Measurements from ENCODE around the gene CCR7. TPM values are rescaled to one million over a fixed set of nuclear protein-coding genes. Genes with fewer than 3 reads are reported as not detected.

CCR7 gene
- total RNA-seq, 1 experiment from 2014 or later: not detected

DNA sequence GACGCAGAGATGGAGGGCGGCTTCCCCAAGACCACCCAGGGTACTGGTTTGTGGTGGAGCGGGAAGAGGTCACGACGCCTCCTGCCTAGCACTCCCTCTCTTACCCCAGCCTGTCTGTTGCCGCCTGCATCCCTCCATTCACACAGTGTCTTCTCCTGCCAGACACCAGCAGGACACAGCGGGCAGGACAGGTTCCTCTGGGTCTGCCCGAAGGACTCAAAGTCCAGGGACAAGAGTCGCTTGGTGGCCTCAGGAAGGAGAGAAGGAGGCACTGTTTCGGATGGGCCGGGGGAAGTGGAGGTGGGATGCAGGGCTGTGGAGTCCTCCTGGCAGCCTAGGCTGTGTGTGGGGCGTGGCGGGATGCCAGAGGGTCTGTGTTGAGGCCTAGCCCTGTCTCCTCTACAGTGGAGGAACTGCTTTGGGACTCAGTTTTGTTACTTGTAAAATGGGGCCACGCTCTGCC lies 44.2 kb downstream of the CCR7 start:
- DNase-seq: no peak
- Mint-ChIP-seq H3K4me1 (ENCODE audit: low read depth, unreplicated experiment) (peaks cover 15% of the 10 kb centered on the region), H3K36me3 (ENCODE audit: insufficient read depth, unreplicated experiment) (peaks cover 6% of the 10 kb centered on the region), H3K9me3 (ENCODE audit: unreplicated experiment) (peaks cover 30% of the 10 kb centered on the region), H3K4me3 (ENCODE audit: unreplicated experiment) (no peak overlapping the region), H3K27me3 (ENCODE audit: insufficient read depth, unreplicated experiment) (no peaks in the 10 kb centered on the region), H3K27ac (ENCODE audit: unreplicated experiment) (peak overlapping the region; percentile 17)
- no peaks in the 10 kb centered on the region; the same call in 1 of the 2 replicates for H3K27me3 ChIP-seq (replicated peaks; ENCODE audit: control insufficient read depth, insufficient read depth, low read length)
- TF ChIP-seq, protein P1, sequence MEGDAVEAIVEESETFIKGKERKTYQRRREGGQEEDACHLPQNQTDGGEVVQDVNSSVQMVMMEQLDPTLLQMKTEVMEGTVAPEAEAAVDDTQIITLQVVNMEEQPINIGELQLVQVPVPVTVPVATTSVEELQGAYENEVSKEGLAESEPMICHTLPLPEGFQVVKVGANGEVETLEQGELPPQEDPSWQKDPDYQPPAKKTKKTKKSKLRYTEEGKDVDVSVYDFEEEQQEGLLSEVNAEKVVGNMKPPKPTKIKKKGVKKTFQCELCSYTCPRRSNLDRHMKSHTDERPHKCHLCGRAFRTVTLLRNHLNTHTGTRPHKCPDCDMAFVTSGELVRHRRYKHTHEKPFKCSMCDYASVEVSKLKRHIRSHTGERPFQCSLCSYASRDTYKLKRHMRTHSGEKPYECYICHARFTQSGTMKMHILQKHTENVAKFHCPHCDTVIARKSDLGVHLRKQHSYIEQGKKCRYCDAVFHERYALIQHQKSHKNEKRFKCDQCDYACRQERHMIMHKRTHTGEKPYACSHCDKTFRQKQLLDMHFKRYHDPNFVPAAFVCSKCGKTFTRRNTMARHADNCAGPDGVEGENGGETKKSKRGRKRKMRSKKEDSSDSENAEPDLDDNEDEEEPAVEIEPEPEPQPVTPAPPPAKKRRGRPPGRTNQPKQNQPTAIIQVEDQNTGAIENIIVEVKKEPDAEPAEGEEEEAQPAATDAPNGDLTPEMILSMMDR (IDR thresholded peaks at IDR 0.05; ENCODE audit: insufficient read depth in 1 of 2, low read depth in 1 of 2, low read length in 1 of 2, severe bottlenecking in 1 of 2, unreplicated experiment in 1 of 2): no peak
- no TSS peak for BruUV-seq (replicated peaks)
- H3K9me3 ChIP-seq: peaks cover 11% of the 10 kb centered on the region
- CTCF ChIA-PET: no interaction called here
- intact Hi-C loops (cut with micrococcal nuclease; ENCODE audit: unreplicated experiment): no loop called here
- no peak overlapping the region for H3K4me3 ChIP-seq (ENCODE audit: low read depth, low read length)
- H3K36me3 ChIP-seq (ENCODE audit: control insufficient read depth, insufficient read depth, low read length): no peaks in the 10 kb centered on the region
- H3K4me1 ChIP-seq: peaks cover 36% of the 10 kb centered on the region
- POLR2A ChIA-PET: no interaction called here

DNA sequence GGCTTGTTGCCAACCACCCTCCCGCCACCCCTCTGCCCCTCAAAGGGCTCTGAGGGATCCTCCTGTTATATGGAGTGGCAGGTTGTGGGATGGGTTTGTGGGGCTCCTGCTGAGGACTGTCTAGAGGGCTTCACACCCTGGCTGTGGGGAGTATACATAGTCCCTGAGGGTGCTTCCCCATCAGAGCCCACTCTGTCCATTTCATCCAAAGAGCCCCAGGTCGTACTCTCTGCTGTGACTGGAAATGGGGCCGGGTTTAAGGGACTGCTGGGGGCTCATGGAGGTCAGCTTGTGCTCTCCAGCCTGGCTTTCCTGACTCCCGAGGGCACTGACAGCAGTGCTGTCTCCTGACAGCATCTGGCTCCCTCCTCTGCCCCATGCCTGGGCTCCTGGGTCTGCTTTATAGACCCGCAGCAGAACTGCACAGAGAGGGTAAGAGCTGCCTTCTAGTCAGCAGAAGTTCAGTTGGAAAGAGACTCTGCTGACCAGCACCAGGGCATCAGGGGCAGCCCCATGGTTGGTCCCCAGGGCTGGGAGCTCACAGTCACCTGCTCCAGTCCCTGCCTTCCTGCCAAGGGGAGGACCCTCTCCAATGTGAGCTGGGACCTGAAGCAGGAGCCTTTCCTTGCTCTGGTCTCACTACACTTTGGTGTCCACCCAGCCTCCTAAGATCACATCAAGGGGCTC lies 46.0 kb downstream of the CCR7 start:
- H3K36me3 Mint-ChIP-seq (ENCODE audit: insufficient read depth, unreplicated experiment): peaks cover 4% of the 10 kb centered on the region
- H3K4me1 ChIP-seq: peaks cover 37% of the 10 kb centered on the region
- no peak overlapping the region for H3K4me3 Mint-ChIP-seq (ENCODE audit: unreplicated experiment)
- H3K9me3 ChIP-seq: no peaks in the 10 kb centered on the region
- H3K36me3 ChIP-seq (ENCODE audit: control insufficient read depth, insufficient read depth, low read length): no peaks in the 10 kb centered on the region
- no peak overlapping the region for H3K4me3 ChIP-seq (ENCODE audit: low read depth, low read length)
- intact Hi-C loops (cut with micrococcal nuclease; ENCODE audit: unreplicated experiment): no loop called here
- POLR2A ChIA-PET: no interaction called here
- no peak for DNase-seq
- TF ChIP-seq, protein P1 (IDR thresholded peaks at IDR 0.05; ENCODE audit: insufficient read depth in 1 of 2, low read depth in 1 of 2, low read length in 1 of 2, severe bottlenecking in 1 of 2, unreplicated experiment in 1 of 2): no peak
- no TSS peak for BruUV-seq (replicated peaks)
- H3K4me1 Mint-ChIP-seq (ENCODE audit: low read depth, unreplicated experiment): peaks cover 15% of the 10 kb centered on the region
- H3K27me3 ChIP-seq (replicated peaks; ENCODE audit: control insufficient read depth, insufficient read depth, low read length): no peaks in the 10 kb centered on the region; the same call in 1 of the 2 replicates
- CTCF ChIA-PET: interaction anchor here (0.6 to 1.2 kb wide), 2 partner anchors 14 to 126 kb away, joined by 3 to 4 read pairs; no protein-coding TSS in a partner anchor
- H3K27ac Mint-ChIP-seq (ENCODE audit: unreplicated experiment): no peak overlapping the region
- H3K9me3 Mint-ChIP-seq (ENCODE audit: unreplicated experiment): peaks cover 13% of the 10 kb centered on the region
- H3K27me3 Mint-ChIP-seq (ENCODE audit: insufficient read depth, unreplicated experiment): no peaks in the 10 kb centered on the region

DNA sequence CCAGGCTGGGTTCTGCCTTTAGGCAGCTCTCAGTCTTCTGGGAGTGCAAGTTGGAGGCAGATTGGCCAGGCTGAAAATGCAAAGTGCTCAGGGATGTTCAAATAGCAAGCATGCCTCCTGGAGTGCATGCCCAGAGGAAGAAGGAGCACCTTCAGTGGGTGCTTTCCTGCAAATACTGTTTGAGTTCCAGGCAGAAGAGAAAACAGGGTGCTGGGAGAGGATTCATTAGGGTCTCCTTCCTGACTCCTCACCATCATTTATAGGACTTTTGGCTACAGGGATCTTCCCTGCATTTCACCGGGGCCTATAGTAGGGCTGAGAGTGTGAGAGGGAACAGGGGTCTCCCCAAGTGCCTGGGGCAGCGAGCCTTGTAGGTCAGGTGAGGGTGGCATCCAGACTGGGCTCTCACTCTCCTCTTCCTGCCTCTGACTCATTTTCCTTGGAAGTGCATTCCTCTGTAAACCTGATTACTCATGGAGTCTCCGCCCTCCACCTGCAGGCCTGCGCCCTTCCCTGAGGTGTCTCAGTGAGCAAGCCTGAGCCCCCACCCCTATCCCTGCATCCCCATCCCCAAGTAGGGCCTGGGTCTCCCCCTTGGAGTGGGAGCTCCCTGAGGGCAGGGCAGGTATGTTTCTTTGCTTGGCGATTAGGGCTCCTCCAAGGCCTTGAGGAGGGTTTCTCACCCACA lies 46.7 kb downstream of the CCR7 start:
- DNase-seq: peak; percentile 26 to 59
- Mint-ChIP-seq H3K4me1 (ENCODE audit: low read depth, unreplicated experiment) (peaks cover 15% of the 10 kb centered on the region), H3K27ac (ENCODE audit: unreplicated experiment) (no peak overlapping the region), H3K36me3 (ENCODE audit: insufficient read depth, unreplicated experiment) (no peaks in the 10 kb centered on the region), H3K9me3 (ENCODE audit: unreplicated experiment) (peaks cover 6% of the 10 kb centered on the region), H3K27me3 (ENCODE audit: insufficient read depth, unreplicated experiment) (no peaks in the 10 kb centered on the region), H3K4me3 (ENCODE audit: unreplicated experiment) (no peak overlapping the region)
- no TSS peak for BruUV-seq (replicated peaks)
- intact Hi-C loops (cut with micrococcal nuclease; ENCODE audit: unreplicated experiment): no loop called here
- CTCF ChIA-PET: no interaction called here
- Histone ChIP-seq H3K36me3 (ENCODE audit: control insufficient read depth, insufficient read depth, low read length) (no peaks in the 10 kb centered on the region), H3K4me1 (peaks cover 37% of the 10 kb centered on the region), H3K4me3 (ENCODE audit: low read depth, low read length) (no peak overlapping the region), H3K27me3 (replicated peaks; ENCODE audit: control insufficient read depth, insufficient read depth, low read length) (no peaks in the 10 kb centered on the region; the same call in 1 of the 2 replicates), H3K9me3 (no peaks in the 10 kb centered on the region)
- POLR2A ChIA-PET: no interaction called here
- TF ChIP-seq, protein P1 (IDR thresholded peaks at IDR 0.05; ENCODE audit: insufficient read depth in 1 of 2, low read depth in 1 of 2, low read length in 1 of 2, severe bottlenecking in 1 of 2, unreplicated experiment in 1 of 2): no peak
